Muscle of leg (tissue), 11 donors: Measurements from ENCODE around the gene SH3RF1. TPM values are rescaled to one million over a fixed set of nuclear protein-coding genes. Genes with fewer than 3 reads are reported as not detected.
A peak's percentile ranks its signal among the peaks of the same experiment; 100 is the strongest.
"Not testable (repeated sequence)": the region's sequence is repeated elsewhere in the genome, so short reads cannot be mapped to it uniquely, and the experiment has no call there.

Experiments used
- DNase-seq: peaks from one replicate; pipeline ENCODE4 v3.0.0; 2013
- H3K27ac ChIP-seq: one replicate; pipeline ENCODE4 v1.5.1; 2013; ENCODE audit warnings: mild to moderate bottlenecking, low read length, control low read depth
- H3K27me3 ChIP-seq: one replicate; pipeline ENCODE4 v1.6.1; 2013; ENCODE audit warnings: low read length; ENCODE audit not compliant: control insufficient read depth, insufficient read depth
- H3K36me3 ChIP-seq: one replicate; pipeline ENCODE4 v1.6.1; 2013; ENCODE audit warnings: low read length; ENCODE audit not compliant: control insufficient read depth, insufficient read depth
- H3K4me1 ChIP-seq: one replicate; pipeline ENCODE4 v1.6.1; 2013; ENCODE audit warnings: low read length; ENCODE audit not compliant: control insufficient read depth, insufficient read depth
- H3K4me3 ChIP-seq: one replicate; pipeline ENCODE4 v1.5.1; 2013; ENCODE audit warnings: low read length, control low read depth
- H3K9me3 ChIP-seq: replicated peaks from 2 replicates; pipeline ENCODE4 v1.6.1; 2013; ENCODE audit warnings: low read depth, low read length; ENCODE audit not compliant: control insufficient read depth
- WGBS: methylation state at CpG from one replicate; pipeline ENCODE4 v1.1.5; 2013; ENCODE audit warnings: missing lambda C conversion rate; ENCODE audit not compliant: insufficient coverage; 5-methylcytosine and 5-hydroxymethylcytosine counted together
- polyA plus RNA-seq, 8 donors: library from polyadenylated mRNA; unstranded; fragments of 120-200 nt; gene quantifications; one replicate each; pipeline versions ENCODE4 v1.2.1 to v1.2.3, GENCODE V29; 2013; ENCODE audit warnings: inconsistent platforms in 1 of 8, low replicate concordance in 1 of 8; ENCODE audit not compliant: insufficient read length in 8 of 8, insufficient read depth in 1 of 8
- total RNA-seq: library from RNA; stranded (reverse); fragments of 120-200 nt; gene quantifications from one replicate; pipeline ENCODE4 v1.2.4, GENCODE V29; 2013

The SH3RF1 gene
- total and polyA plus RNA-seq, 9 donors = 10.7 to 19.4 (median 16.3) TPM

GRCh38 chr4:169305651-169306050, 34.9 kb upstream of the SH3RF1 start:
- peak overlapping the region; percentile 71 for H3K27ac ChIP-seq
- H3K4me3 ChIP-seq = no peak overlapping the region
- no peaks in the 10 kb centered on the region for H3K36me3 ChIP-seq
- peak; percentile 85 for DNase-seq
- WGBS = no CpG with 5 or more reads among the region's 2 CpGs
- peaks cover 11% of the 10 kb centered on the region for H3K4me1 ChIP-seq
- no peaks in the 10 kb centered on the region for H3K9me3 ChIP-seq
- H3K27me3 ChIP-seq = no peaks in the 10 kb centered on the region

- peaks cover 11% of the 10 kb centered on the region for H3K4me1 ChIP-seq
- H3K36me3 ChIP-seq = no peaks in the 10 kb centered on the region
- peak overlapping the region; percentile 50 for H3K27ac ChIP-seq
- no CpG with 5 or more reads among the region's 1 CpG for WGBS
- DNase-seq = no peak
- no peaks in the 10 kb centered on the region for H3K9me3 ChIP-seq
- H3K4me3 ChIP-seq = no peak overlapping the region
- H3K27me3 ChIP-seq = no peaks in the 10 kb centered on the region
Measured at GRCh38 chr4:169305173-169305572, 34.4 kb upstream of the SH3RF1 start.

- peak; percentile 50 for DNase-seq
- Histone ChIP-seq H3K27ac (no peak overlapping the region), H3K9me3 (no peaks in the 10 kb centered on the region), H3K4me3 (no peak overlapping the region), H3K27me3 (no peaks in the 10 kb centered on the region), H3K36me3 (no peaks in the 10 kb centered on the region), H3K4me1 (no peaks in the 10 kb centered on the region)
Measured at GRCh38 chr4:169295822-169296221, 25.1 kb upstream of the SH3RF1 start.

GRCh38 chr4:169293343-169294176, 22.8 kb upstream of the SH3RF1 start:
- no peak overlapping the region for H3K4me3 ChIP-seq
- no CpG with 5 or more reads among the region's 6 CpGs for WGBS
- no peaks in the 10 kb centered on the region for H3K27me3 ChIP-seq
- no peaks in the 10 kb centered on the region for H3K4me1 ChIP-seq
- H3K27ac ChIP-seq = peak overlapping the region; percentile 6
- peak; percentile 66 for DNase-seq
- H3K9me3 ChIP-seq = no peaks in the 10 kb centered on the region
- H3K36me3 ChIP-seq = no peaks in the 10 kb centered on the region

GRCh38 chr4:169287983-169288382, 17.2 kb upstream of the SH3RF1 start:
- not testable (repeated sequence) for DNase-seq, H3K4me1 ChIP-seq, H3K27me3 ChIP-seq, H3K9me3 ChIP-seq, H3K27ac ChIP-seq, H3K36me3 ChIP-seq, H3K4me3 ChIP-seq
- WGBS = no CpG with 5 or more reads among the region's 3 CpGs

GRCh38 chr4:169286562-169287301, 16.0 kb upstream of the SH3RF1 start:
- H3K4me3 ChIP-seq = no peak overlapping the region
- H3K27me3 ChIP-seq = no peaks in the 10 kb centered on the region
- no peak for DNase-seq
- no peaks in the 10 kb centered on the region for H3K9me3 ChIP-seq
- H3K27ac ChIP-seq = no peak overlapping the region
- H3K4me1 ChIP-seq = no peaks in the 10 kb centered on the region
- WGBS = 83% methylated on average over 1 of the region's 3 CpGs
- no peaks in the 10 kb centered on the region for H3K36me3 ChIP-seq

GRCh38 chr4:169283114-169283509, 12.4 kb upstream of the SH3RF1 start:
- no peak for DNase-seq
- Histone ChIP-seq H3K27ac (no peak overlapping the region), H3K27me3 (no peaks in the 10 kb centered on the region), H3K4me3 (no peak overlapping the region), H3K9me3 (no peaks in the 10 kb centered on the region), H3K36me3 (no peaks in the 10 kb centered on the region), H3K4me1 (no peaks in the 10 kb centered on the region)
- 77% methylated on average over 4 of the region's 4 CpGs for WGBS

- no peaks in the 10 kb centered on the region for H3K9me3 ChIP-seq
- no CpG with 5 or more reads among the region's 2 CpGs for WGBS
- no peaks in the 10 kb centered on the region for H3K4me1 ChIP-seq
- no peak overlapping the region for H3K4me3 ChIP-seq
- DNase-seq = no peak
- no peaks in the 10 kb centered on the region for H3K36me3 ChIP-seq
- H3K27me3 ChIP-seq = no peaks in the 10 kb centered on the region
- H3K27ac ChIP-seq = no peak overlapping the region
Measured at GRCh38 chr4:169282429-169283113, 11.8 kb upstream of the SH3RF1 start.

GRCh38 chr4:169279108-169279507, 8.4 kb upstream of the SH3RF1 start:
- Histone ChIP-seq H3K4me1 (no peaks in the 10 kb centered on the region), H3K27ac (no peak overlapping the region), H3K4me3 (no peak overlapping the region), H3K9me3 (no peaks in the 10 kb centered on the region), H3K27me3 (no peaks in the 10 kb centered on the region), H3K36me3 (no peaks in the 10 kb centered on the region)
- DNase-seq = peak; percentile 83

- no peak for DNase-seq
- no peaks in the 10 kb centered on the region for H3K36me3 ChIP-seq
- no peaks in the 10 kb centered on the region for H3K9me3 ChIP-seq
- no peaks in the 10 kb centered on the region for H3K27me3 ChIP-seq
- H3K4me3 ChIP-seq = no peak overlapping the region
- H3K4me1 ChIP-seq = no peaks in the 10 kb centered on the region
- H3K27ac ChIP-seq = no peak overlapping the region
Measured at GRCh38 chr4:169278624-169279023, 7.9 kb upstream of the SH3RF1 start.
